Activated CD4-positive, alpha-beta T cell treated with anti-CD3 and anti-CD28 coated beads, Interleukin-2, Interleukin-6, amounts not matched to agents 100 ng/mL and 50 ng/mL, durations not matched to agents 16 hours and 8 hours (primary cell): ENCODE data around the gene ERC2.

Experiments used
- DNase-seq: peaks from one replicate; pipeline ENCODE4 v3.0.0-alpha.2; 2020

ERC2 gene

DNA sequence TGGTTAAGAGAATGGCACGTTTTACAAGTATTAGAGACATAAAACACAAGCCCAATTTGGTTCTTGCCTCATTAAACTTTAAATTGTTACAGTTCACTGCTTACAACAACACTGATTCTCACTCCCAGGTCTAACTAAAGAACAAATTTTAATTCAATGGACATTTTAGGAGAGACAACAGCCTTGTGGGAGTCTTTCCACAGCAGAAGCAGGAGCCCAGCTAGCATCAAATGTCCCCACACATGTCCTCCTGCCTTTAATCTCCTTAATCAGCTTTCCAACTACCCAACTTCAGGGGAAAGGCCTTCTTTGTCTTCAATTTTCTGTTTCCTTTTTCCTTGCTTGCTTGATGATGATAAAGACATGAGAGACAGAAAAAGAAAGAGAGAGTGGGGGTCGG, 693.4 kb downstream of the ERC2 start:
- no peak for DNase-seq

GRCh38 chr3:55771503-55771902, 696.8 kb downstream of the ERC2 start:
- no peak for DNase-seq

GRCh38 chr3:55770077-55770476, 698.2 kb downstream of the ERC2 start:
- DNase-seq: no peak

DNA sequence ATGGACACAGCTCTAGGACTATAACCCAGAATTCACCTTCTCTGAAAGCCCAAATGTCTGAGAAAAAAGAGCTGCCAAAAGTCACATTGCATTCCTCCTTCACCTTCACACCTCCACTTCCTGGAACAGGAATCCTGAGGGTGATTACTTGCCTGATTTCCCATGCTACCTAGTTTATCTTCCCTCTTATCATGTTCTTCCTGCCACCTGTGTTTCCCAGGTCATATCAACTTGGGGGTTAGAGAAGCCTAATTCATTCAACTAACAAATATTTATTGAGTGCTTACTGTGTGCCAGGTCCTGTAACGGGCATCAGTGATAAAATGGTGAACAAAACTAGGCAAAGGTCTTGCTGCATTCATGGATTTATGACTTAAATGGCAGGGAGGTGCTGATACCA, 701.5 kb downstream of the ERC2 start:
- DNase-seq: no peak

DNA sequence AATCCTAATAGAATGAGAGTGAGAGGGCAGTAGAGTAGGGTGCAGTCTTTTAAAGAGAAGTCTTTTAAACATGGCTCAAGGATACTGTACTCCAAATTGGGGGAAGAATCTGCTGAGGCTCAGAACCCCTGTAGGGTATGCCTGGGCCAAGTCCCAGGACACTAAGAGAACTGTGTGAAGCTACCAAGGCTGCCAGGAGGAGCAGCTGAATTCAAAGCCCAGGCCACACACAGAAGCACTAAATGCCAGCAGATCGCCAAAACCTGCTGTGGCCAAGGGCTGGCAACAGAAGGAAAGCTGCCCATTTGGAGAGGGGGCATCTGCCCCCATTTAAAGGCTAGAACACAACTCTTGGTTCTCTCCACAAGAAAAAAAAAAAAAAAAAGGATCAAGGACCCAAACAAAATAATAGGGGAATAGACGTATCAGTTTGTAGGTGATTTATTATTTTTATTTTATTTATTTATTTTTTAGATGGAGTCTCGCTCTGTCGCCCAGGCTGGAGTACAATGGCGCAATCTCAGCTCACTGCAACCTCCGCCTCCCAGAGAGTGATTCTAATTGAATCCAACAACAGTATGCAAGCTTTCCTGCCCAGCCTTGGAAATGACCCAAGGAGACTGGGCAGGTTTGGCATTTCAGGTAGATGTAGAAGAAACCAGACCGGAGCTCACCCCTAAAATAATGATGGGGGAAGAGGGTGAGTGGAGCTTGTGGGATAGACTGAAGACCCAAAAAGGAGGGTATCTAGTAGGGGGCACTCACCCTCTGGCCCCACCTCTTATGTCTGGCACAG, 702.2 kb downstream of the ERC2 start:
- no peak for DNase-seq

GRCh38 chr3:55765398-55765797, 702.9 kb downstream of the ERC2 start:
- DNase-seq: no peak

- DNase-seq: no peak
These were observed 711.3 kb downstream of the ERC2 start for GRCh38 chr3:55756976-55757375.

- no peak for DNase-seq
These were observed 712.6 kb downstream of the ERC2 start for GRCh38 chr3:55755516-55756205.

DNA sequence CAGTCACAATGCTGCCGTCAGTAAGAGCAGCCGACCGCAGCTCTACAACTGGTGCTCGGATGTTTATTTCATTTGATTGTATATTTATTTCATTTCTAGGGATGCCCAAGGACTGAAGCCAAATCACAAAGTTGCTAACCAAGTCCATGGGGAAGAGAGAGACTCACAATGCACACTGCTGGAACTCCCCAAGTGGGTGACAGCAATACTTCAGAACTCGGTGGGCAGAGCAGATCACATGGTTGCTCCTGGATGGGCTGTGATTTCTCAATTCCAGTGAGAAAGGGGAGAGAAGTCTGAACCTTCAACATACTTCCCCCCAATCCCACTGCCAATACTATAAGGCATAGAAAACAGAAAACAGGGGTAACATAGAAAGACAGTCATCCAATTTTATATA, 715.4 kb downstream of the ERC2 start:
- DNase-seq: no peak

- DNase-seq: no peak
These were observed 716.5 kb downstream of the ERC2 start for GRCh38 chr3:55751730-55752129.

- DNase-seq: no peak
These were observed 717.7 kb downstream of the ERC2 start for GRCh38 chr3:55750525-55750924.

DNA sequence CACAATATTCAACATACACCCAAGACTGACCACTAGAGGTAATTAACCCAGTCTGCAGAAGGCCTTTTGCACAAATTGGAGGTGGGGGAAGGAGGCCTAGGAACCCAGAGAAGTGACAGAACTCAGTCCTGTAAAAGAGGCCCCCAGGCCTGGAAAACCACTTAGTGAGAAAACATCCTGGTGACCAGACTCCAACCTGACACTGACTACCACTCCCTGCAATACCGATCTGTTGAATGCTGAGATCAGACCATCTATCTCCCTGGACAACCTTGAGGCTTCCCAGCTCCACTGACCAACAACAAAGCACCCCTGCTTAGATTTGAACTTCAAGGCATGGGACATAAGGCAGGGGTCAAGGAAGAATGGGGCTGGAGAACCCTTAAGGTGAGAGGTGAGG, 719.2 kb downstream of the ERC2 start:
- no peak for DNase-seq

DNA sequence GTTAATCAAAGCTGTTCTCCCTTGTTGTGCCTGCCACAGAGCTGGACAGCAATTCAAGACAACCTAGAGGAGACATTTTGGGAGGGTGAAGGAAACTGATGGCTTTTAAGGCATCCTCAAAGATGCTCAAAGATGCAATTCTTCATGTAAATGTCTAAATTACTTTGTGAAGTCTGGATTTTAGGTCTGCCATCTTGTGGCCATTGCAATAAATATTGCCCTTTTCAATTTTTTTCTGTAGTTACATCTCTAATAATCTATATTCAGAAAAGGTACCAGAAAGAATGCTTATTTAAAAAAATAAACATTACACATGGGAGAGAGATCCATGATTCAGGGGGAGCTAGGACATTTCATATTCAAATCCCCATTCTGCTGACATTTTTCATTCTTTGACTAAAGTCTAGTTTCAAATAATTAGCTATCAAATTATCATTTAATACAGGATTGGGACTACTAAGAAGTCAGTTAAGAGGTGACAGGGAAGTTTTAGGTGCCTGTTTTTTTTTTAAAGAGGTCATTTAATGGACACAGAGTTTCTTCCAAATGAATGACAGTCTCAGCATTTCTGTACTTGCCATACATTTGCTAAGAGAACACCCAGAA, 721.4 kb downstream of the ERC2 start:
- no peak for DNase-seq

- DNase-seq: no peak
These were observed 725.5 kb downstream of the ERC2 start for GRCh38 chr3:55742832-55743136.

- no peak for DNase-seq
These were observed 726.0 kb downstream of the ERC2 start for GRCh38 chr3:55742022-55742831.

DNA sequence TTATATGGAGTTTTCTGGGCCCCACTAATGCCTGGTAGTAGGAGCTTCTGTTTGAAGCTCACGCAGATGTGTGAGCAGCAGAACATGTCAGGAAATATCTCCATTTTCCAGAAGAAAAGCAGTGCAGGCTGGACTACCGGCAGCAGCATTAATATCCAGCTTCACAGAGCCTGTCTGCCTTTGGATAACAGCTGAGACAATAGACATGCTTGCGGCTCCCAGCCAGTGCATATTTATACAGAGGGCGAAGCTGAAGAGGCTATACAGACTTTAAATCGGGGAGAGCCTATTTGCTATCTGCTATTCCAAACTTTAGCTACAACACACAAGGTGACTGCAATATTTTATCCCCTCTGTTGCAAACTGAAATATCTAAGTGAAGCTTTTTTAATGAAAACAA, 731.1 kb downstream of the ERC2 start:
- DNase-seq: no peak

GRCh38 chr3:55735976-55736375, 732.3 kb downstream of the ERC2 start:
- DNase-seq: no peak

DNA sequence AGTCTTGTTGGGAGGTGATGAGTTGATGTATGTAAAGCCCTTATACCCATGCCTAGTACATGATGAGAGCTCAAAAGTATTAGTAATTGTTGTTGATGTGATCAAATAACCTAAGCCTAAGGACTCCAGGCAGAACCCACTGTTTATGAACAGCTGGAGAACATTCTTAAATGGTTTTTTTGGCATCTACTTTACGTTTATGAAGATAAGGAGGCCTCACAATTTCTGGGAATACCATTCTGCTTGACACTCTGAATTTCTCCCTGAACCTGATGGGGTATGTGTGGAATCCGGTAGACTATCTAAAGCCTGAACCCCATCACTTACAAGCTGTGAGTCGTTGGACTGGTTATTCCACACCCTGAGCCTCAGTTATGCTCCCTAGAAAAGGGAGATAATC, 736.5 kb downstream of the ERC2 start:
- no peak for DNase-seq

DNA sequence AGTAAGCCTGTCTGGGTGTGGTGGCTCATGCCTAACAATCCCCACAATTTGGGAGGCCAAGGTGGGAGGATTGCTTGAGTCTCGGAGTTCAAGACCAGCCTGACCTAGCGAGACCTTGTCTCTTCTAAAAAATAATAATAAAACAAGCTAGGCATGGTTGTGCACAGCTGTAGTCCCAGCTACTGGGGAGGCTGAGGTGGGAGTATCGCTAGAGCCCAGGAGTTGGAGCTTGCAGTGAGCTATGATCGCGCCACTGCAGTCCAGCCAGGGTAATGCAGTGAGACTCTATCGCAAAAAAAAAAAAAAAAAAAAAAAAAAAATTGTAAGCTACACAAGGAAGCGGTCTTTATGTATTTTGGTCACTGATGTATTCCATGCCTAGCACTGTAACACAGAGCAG, 738.7 kb downstream of the ERC2 start:
- DNase-seq: no peak

- DNase-seq: no peak
These were observed 739.7 kb downstream of the ERC2 start for GRCh38 chr3:55728461-55729100.

DNA sequence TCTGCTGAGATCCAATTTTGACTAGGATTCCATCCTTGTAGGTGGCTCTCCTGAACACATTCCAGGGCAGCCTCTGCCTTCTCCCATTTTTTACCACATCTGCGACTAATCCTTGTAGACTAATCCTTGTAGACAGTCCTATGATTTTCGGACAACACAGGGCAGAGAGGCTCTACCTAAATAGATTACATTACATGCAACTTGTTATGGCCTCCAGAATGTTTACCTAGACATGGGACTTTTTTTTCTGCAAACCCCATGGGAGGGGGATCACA, 741.8 kb downstream of the ERC2 start:
- no peak for DNase-seq

- DNase-seq: no peak
These were observed 742.4 kb downstream of the ERC2 start for GRCh38 chr3:55725681-55726500.
